GM18519 (cell line): ENCODE results near the gene RIT2.

ENCODE experiments used
- ATAC-seq: cut with Tn5 transposase; IDR thresholded peaks from one replicate; pipeline ENCODE4 v1.9.1; 2021; ENCODE audit warnings: mild to moderate bottlenecking, moderate library complexity; ENCODE audit not compliant: unreplicated experiment, low FRiP score

Gene RIT2

DNA sequence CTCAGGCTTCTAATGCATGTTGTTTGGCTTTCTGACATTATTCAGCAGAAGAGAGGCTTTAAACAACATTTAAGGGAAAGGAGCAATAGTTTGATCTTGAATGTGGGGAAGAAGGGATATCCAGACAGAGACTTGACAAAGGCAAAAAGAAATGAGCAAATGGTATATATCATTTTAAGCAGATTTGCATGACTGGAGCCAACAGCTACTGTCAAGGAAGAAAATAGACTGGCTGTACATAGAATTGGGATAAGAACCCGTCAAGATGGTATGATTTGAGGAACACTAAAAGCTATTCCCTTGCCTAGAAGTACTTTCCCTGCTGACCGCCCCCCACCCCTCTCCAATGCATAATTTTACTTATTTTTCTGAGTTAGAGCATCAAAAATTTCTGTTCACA is 174.5 kb downstream of the RIT2 start:
- ATAC-seq, result no peak

GRCh38 chr18:42937436-42937835 is 178.0 kb downstream of the RIT2 start:
- no peak for ATAC-seq

DNA sequence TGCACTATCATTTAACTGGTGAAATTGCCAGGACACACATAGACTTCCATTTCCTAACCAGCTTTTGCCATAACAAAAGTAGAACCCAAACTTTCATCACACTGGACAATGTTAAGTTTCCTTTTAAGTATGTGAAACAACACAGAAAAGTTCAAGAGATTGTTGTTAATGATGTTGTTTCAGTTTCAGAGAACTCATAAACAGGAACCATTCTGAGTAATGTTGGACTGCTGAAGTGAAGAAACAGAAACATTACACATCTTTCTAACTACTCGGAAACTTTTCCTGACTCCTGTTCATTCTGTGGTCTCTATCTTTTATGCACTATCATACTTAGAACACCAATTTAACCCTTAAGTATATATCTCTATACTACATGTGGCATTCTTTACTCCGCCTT is 179.2 kb downstream of the RIT2 start:
- no peak for ATAC-seq

GRCh38 chr18:42931491-42931890 is 184.0 kb downstream of the RIT2 start:
- ATAC-seq, result no peak

GRCh38 chr18:42929857-42930256 is 185.6 kb downstream of the RIT2 start:
- no peak for ATAC-seq

DNA sequence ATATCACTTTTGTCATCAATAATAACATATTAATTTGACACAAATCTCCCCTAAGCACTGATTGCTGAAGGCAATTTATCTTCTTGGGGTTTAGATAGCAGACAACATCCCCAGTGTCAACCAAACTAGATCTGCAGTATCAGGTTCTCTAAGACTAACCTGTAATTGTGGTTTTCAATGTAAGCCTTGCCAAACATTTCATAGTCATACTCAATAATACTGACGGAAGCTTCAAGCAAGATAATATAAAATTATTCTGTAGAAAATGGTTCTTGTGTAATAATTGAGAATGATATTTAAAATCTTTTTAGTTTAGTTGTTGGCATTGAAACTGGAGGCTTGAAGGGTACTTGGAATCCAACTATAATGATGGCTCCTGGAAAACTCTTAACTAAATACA is 186.3 kb downstream of the RIT2 start:
- no peak for ATAC-seq

DNA sequence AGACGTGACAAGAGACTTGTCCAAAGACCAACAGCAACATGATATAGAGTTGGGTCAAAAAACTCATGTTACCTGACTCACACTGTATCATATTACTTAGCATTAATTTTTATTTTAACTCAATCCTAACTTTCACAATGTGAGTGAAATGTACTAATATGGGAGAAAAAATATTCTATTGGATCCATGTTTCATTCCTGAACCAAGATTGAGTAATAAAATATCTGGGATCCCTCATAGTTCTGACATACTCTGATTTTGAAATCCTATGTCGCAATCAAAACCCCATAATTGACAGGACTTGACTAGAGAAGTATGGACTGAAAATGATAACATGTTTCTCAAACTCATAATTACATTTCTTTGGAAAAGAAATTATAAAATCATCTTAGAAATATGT is 190.4 kb downstream of the RIT2 start:
- no peak for ATAC-seq

DNA sequence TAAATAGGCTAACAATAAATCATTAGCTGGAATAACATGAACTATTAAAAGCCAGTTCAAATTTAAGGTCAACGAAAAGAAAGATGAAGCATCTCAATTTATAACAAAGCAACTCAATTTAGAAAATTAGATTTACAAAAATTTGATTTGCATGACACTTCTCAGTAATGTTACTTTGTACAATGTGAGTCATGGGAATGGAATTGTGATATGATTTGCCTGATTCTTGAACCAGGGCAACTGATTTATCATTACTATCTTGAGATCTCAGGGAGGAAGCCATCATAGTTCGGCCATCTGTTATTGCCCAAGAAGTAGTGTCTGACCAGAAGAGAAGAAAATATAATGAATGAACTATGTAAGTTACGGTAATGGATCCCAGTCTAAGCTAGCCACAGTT is 193.1 kb downstream of the RIT2 start:
- no peak for ATAC-seq

DNA sequence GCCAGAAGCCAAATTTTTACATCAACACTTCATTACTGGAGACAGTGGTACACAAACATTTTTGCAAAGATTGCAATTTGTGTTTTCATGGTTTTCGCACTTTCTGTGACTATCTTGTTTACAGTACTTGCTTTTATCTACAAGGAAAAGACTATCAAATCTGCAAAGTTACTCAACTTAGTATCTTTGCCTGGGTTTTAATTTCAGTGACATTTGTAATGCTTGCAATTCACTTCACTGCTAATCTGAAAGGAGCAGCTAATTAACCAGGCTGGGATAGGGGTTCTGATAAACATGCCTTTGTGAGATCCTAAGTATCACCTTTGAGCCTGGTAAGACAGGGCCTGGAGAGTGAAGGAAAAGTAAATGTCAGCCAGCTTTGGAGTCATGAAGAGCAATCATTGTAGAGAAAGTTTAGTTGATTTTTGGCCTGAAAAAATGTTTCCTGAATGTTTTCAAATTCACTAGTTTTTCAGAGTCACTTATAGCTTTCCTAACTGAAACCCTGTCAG is 194.2 kb downstream of the RIT2 start:
- ATAC-seq, result no peak

GRCh38 chr18:42920621-42921020 is 194.9 kb downstream of the RIT2 start:
- ATAC-seq, result no peak

DNA sequence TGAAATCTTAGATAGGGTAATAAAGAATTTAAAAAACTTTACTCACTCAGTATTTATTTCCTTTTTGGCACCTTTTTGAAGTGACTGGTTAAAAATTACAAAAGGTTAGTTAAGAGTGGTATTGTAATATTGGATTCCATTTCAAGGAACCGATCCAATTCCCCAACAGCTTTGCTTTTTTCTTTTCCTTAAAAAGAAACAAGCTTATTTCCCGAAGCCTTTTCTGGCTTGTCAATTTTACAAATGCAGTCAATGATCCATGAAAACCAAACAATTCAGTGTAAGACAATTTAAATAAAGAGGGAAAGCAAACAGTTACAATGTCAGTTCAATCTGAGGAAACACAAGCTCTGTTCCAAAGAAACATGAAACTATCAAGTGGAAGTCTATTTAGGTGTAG is 200.2 kb downstream of the RIT2 start:
- no peak for ATAC-seq

DNA sequence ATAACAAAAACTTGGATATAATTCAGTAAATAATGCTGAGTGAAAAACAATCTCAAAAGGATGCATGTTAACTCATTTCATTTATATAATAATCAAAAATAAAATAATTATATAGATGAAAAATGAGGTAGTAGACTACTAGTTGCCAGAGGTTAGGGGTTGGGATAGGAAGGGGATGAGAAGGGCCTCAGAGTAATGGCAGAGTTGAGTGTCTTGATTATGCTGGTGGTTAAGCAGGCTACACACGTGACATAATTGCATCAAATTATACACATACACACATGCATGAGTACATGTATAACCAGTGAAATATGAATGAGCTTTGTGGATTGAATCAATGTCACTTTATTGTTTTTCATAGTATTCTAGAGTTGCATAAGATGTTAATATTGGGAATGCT is 201.0 kb downstream of the RIT2 start:
- no peak for ATAC-seq

DNA sequence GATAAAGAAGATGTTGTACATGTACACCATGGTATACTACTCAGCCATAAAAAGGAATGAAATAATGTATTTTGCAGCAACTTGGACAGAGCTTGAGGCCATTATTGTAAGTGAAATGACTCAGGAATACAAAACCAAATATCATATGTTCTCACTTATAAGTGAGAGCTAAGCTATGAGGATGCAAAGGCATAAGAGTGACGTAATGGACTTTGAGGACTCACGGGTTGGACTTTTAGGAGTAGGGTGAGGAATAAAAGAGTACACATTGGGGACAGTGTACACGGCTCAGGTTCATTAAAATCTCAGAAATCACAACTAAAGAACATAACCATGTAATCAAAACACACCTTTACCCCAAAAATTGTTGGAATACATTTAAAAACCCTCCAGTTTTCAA is 206.4 kb downstream of the RIT2 start:
- no peak for ATAC-seq

DNA sequence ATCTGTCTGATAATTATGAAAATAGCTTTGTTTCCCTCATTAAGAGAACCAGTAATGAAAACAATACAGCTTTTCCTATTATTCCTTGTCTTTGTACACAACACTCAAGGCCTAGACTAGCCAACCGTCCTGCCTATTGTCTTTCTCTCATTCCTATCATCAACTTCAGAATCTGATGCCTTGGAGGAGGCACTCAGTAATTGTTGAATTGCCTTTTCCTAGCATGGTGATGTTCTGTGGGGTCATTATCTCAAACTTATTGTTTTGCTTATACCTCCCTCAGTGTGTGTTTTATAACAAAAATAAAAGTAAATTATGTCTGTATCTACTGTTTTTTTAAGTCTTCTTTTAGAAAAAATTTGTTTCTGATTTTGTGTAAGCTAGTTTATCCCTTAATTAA is 208.7 kb downstream of the RIT2 start:
- no peak for ATAC-seq

DNA sequence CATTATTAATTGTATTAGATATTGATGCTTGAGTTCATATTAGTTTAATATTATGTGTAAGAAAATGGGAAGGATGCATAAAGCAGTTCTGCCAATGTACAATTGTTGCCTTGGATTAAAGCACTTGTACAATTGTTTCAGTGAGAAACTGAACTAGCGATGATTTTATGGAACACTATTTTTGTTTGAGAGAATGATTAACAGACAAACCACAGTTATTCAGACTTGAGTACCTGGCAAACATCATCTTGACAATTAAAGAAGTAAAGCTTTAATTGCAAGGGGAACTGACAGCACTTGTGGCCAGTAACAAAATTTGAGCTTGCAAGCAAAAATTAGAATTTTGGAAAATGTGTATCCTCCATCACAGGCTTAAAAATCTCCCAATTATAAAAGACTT is 214.3 kb downstream of the RIT2 start:
- ATAC-seq, result no peak

DNA sequence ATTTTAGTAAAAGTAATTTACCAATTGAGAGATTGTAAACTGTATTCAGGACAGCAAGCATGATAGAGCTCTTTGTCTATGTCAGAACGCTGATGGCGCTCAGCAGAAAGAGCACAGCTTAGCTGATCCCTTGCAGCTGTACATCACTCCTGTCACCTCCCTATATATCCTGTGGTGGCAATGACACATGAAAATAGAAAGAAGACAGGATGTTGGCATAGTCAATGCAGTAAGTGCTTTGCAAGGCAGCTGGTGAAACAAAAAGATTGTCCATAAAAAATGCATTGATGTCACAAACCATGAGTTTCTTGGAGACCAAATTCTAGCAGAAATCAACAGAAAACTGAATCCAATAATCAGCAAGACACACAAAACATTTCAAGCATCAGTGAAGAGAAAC is 221.5 kb downstream of the RIT2 start:
- no peak for ATAC-seq

DNA sequence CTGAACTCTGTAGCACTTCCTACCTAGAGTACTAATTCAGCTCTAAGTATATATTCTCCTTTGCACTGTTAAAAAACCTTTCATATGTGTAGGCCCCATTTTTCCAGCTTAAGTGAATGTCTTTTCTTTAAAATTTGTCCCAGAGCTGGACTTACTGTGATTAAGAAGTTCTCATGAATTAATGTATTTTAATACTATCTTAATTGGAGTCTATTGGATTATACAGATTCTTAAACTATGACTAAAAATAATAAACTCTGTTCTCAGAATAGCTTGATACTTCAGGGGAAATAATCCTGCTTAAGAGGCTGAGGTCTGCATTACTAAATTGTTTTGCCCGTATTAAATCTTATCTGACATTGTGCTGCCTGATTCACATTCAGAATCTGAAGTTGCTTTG is 223.3 kb downstream of the RIT2 start:
- no peak for ATAC-seq

GRCh38 chr18:42891705-42892104 is 223.8 kb downstream of the RIT2 start:
- no peak for ATAC-seq

- no peak for ATAC-seq
Observed at GRCh38 chr18:42883169-42883568, 232.3 kb downstream of the RIT2 start.

DNA sequence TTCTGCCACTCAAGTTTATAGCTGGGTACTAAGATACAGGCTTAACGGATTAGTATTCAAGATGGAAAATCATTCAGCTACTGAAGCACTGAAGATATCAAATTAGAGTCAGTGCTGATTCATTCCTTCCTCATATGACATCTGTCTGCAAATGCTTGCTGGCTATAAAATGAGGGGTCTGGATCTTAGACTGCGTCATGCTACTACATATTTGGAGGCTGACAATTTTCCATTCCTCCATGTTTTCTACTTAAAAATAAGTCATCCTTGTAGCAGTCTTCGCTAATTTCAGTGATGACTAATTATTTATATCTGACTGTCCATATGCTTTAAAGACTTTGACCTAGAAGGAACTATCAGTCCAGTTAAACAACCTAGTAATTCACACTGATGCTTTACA is 233.4 kb downstream of the RIT2 start:
- ATAC-seq, result no peak

- no peak for ATAC-seq
Observed at GRCh38 chr18:42872838-42873237, 242.6 kb downstream of the RIT2 start.

GRCh38 chr18:42864876-42865275 is 250.6 kb downstream of the RIT2 start:
- ATAC-seq, result no peak

DNA sequence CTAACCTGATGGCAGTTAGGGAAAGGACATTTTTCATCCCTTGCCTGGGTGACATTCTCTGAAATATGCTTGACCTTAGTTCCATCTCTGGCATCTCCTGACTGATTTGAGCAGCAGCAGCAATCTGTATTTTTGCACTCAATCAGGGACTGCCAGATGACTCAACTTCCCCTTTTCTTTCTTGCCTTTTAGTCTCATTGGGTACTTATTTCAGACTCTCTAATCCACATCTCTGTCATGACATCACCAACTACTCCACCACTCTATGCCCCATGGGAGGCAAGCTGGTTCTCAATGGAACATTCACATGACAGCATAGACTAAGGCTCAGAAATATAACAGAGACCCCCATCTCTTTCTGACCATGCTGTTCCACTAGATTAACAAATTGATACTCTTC is 254.2 kb downstream of the RIT2 start:
- ATAC-seq, result no peak
